Small intestine (tissue), 7 donors: Measurements from ENCODE around the gene FBXL12. TPM values are rescaled to one million over a fixed set of nuclear protein-coding genes. Genes with fewer than 3 reads are reported as not detected.
"Not testable (repeated sequence)": the region's sequence is repeated elsewhere in the genome, so short reads cannot be mapped to it uniquely, and the experiment has no call there.

ENCODE experiments used
- DNase-seq, 2 donors: peaks; one replicate each; pipeline versions ENCODE4 v3.0.0 to v3.0.0-alpha.2; 2013
- FAIRE-seq: peaks from 2 replicates; lab custom pipeline; 2012; peaks lifted over from hg19 to GRCh38; lab: Jason Lieb, UNC
- H3K27ac ChIP-seq, 3 donors: one replicate each; pipeline ENCODE4 v1.5.1; 2013; ENCODE audit warnings: low read length in 2 of 3, mild to moderate bottlenecking in 2 of 3, control low read depth in 1 of 3, inconsistent platforms in 1 of 3, low read depth in 1 of 3, moderate library complexity in 1 of 3
- H3K27me3 ChIP-seq, 3 donors: one replicate each; pipeline ENCODE4 v1.6.1; 2013; ENCODE audit warnings: low read length in 3 of 3, inconsistent platforms in 1 of 3; ENCODE audit not compliant: control insufficient read depth in 3 of 3, insufficient read depth in 3 of 3
- H3K36me3 ChIP-seq, 3 donors: one replicate each; pipeline ENCODE4 v1.6.1; 2013; ENCODE audit warnings: low read length in 3 of 3, inconsistent platforms in 1 of 3, low read depth in 1 of 3, mild to moderate bottlenecking in 1 of 3, moderate library complexity in 1 of 3; ENCODE audit not compliant: control insufficient read depth in 3 of 3, insufficient read depth in 2 of 3
- H3K4me1 ChIP-seq, 3 donors: one replicate each; pipeline ENCODE4 v1.6.1; 2013; ENCODE audit warnings: low read length in 2 of 3, inconsistent platforms in 1 of 3, low read depth in 1 of 3, mild to moderate bottlenecking in 1 of 3, moderate library complexity in 1 of 3; ENCODE audit not compliant: control insufficient read depth in 3 of 3, insufficient read depth in 2 of 3
- H3K4me3 ChIP-seq, 3 donors: one replicate each; pipeline ENCODE4 v1.5.1; 2013; ENCODE audit warnings: low read length in 3 of 3, control low read depth in 1 of 3, inconsistent platforms in 1 of 3, low read depth in 1 of 3, mild to moderate bottlenecking in 1 of 3, moderate library complexity in 1 of 3
- H3K9me3 ChIP-seq, 2 donors: one replicate each; pipeline ENCODE4 v1.6.1; 2013; ENCODE audit warnings: low read depth in 1 of 2, low read length in 1 of 2; ENCODE audit not compliant: control insufficient read depth in 2 of 2, insufficient read depth in 1 of 2
- WGBS, 3 donors: extraction: QIAGEN DNeasy Blood & Tissue Kit; methylation state at CpG; one replicate each; pipeline ENCODE4 v1.1.7; 2013; 5-methylcytosine and 5-hydroxymethylcytosine counted together
- polyA plus RNA-seq, 4 donors: library from polyadenylated mRNA; stranded (reverse) in 3 of 4; unstranded in 1 of 4; fragments of 200-250 nt in 3 of 4; fragments of 120-200 nt in 1 of 4; gene quantifications; one replicate each; pipeline versions ENCODE4 v1.2.1 to v1.2.3, GENCODE V29; 2013
- donor health status: healthy with polysubstance abuse.
- donor health status: control.
- donor health status: control.
- donor health status: Bipolar disorder and iron deficiency.
- donor health status: healthy.

FBXL12 gene
- polyA plus RNA-seq, 4 donors = 17.1 to 39.4 (median 31.7) TPM

DNA sequence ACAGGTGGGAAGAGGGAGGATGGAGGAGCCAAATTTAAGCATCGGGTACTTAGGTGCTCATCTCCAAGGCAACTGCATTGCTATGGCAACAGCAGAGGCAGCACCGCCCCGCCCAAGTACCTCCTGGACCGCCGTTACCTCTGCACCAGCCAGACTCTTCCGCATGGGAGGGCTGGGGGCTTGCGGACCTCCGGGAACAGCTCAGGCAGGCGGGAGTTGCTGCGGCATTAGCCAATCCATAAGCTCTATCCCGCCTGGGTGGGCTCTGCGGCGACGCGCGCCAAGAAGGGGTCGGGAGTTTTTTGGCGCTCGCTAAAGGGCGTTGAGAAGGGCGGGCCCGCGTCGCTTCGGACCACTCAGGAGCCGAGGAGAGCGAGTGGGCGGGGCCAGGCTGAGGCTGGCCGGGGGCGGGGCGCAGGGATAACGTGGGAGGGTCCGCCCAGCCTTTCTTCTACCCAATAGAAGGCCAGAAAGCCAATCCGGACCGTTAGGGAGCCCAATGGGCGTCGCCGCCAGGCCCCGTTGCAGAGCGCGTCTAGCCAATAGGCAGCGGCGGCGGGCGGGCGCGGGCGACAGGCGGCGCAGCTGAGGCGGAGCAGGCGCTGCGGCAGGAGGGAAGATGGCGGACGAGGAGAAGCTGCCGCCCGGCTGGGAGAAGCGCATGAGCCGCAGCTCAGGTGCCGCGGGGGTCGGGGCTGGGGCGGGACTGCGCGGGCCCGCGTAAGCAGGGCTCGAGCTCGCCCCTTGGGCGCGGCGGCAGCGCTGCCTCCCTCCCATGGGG lies 16.0 kb upstream of the FBXL12 start, which contains the start of gene PIN1:
PIN1 (plus strand) TSS at position 593 of the 781 bp plus-strand sequence; CDS start at position 620, 27 bp downstream.
- H3K27me3 ChIP-seq = no peaks in the 10 kb centered on the region
- peak within 1 kb of the TSS; percentile 70 to 89 (median 76) for H3K4me3 ChIP-seq
- H3K36me3 ChIP-seq = peaks cover 0 to 24% (median 2%) of the 10 kb centered on the region in 3 donors
- peaks cover 0 to 8% (median 3%) of the 10 kb centered on the region in 3 donors for H3K4me1 ChIP-seq
- H3K9me3 ChIP-seq = no peaks in the 10 kb centered on the region
- WGBS, 3 donors = 0% methylated on average over 48 to 73 of the region's 73 CpGs
- DNase-seq (peak; percentile 99), FAIRE-seq (no peak)
- H3K27ac ChIP-seq = peak within 1 kb of the TSS in 2 of 3 donors; percentile 54 to 62

- 66 to 73% (median 73%) methylated on average over 6 of the region's 6 CpGs for WGBS, 3 donors
- Histone ChIP-seq H3K4me1 (peaks cover 0 to 8% (median 3%) of the 10 kb centered on the region in 3 donors), H3K27ac (peak overlapping the region in 1 of 3 donors; percentile 54), H3K9me3 (no peaks in the 10 kb centered on the region), H3K4me3 (peak overlapping the region in 2 of 3 donors; percentile 66 to 70), H3K36me3 (peaks cover 0 to 24% (median 2%) of the 10 kb centered on the region in 3 donors), H3K27me3 (no peaks in the 10 kb centered on the region)
- FAIRE-seq (no peak), DNase-seq (no peak)
Observed at GRCh38 chr19:9834307-9834725, 15.4 kb upstream of the FBXL12 start.

DNA sequence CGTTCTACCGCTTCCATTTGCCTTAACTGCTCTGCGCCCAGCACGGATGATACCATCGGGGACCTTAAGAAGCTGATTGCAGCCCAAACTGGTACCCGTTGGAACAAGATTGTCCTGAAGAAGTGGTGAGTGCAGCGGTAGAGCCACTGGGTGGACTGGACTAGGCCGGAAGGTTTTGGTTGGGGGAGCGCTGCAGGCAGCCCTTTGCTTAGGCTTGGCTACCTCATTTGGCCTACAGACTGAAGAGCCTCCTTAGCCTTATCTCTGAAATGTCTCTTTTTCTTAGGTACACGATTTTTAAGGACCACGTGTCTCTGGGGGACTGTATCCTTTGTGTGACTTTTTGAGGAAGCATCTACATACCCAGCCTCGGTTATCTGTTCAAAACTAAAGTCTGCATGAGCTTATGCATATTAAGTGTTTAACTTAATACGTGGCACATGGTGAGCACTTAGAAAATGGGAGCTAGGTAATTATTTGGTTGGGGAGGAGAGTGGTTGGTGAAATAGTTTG lies 9.7 kb upstream of the FBXL12 start:
- no peaks in the 10 kb centered on the region for H3K27me3 ChIP-seq
- H3K27ac ChIP-seq = no peak overlapping the region
- peaks cover 3 to 10% (median 8%) of the 10 kb centered on the region in 3 donors for H3K4me1 ChIP-seq
- H3K4me3 ChIP-seq = peak overlapping the region; percentile 65 to 98 (median 92)
- H3K9me3 ChIP-seq = no peaks in the 10 kb centered on the region
- DNase-seq = no peak
- no peak for FAIRE-seq
- WGBS, 3 donors = 26 to 35% (median 31%) methylated on average over 13 of the region's 13 CpGs
- H3K36me3 ChIP-seq = peaks cover 0 to 16% (median 0%) of the 10 kb centered on the region in 3 donors

GRCh38 chr19:9827289-9828238 lies 8.7 kb upstream of the FBXL12 start, which contains the start of gene UBL5:
TSS of gene UBL5 (plus strand) at chr19:9827918. CDS start at chr19:9828338, 420 bp downstream.
- peak within 1 kb of the TSS; percentile 65 to 98 (median 92) for H3K4me3 ChIP-seq
- peak within 1 kb of the TSS; percentile 80 to 93 (median 93) for H3K27ac ChIP-seq
- WGBS, 3 donors = 0 to 1% (median 0%) methylated on average over 61 to 62 of the region's 62 CpGs
- no peaks in the 10 kb centered on the region for H3K27me3 ChIP-seq
- peak; percentile 96 to 97 for DNase-seq
- peaks cover 3 to 10% (median 8%) of the 10 kb centered on the region in 3 donors for H3K4me1 ChIP-seq
- no peaks in the 10 kb centered on the region for H3K9me3 ChIP-seq
- H3K36me3 ChIP-seq = peaks cover 0 to 16% (median 0%) of the 10 kb centered on the region in 3 donors
- no peak for FAIRE-seq

- H3K4me1 ChIP-seq = peaks cover 3 to 13% (median 8%) of the 10 kb centered on the region in 3 donors
- H3K4me3 ChIP-seq = no peak overlapping the region
- no peaks in the 10 kb centered on the region for H3K27me3 ChIP-seq
- peaks cover 0 to 7% (median 0%) of the 10 kb centered on the region in 3 donors for H3K36me3 ChIP-seq
- H3K9me3 ChIP-seq = no peaks in the 10 kb centered on the region
- FAIRE-seq = no peak
- DNase-seq = no peak
- 86 to 94% (median 93%) methylated on average over 5 of the region's 5 CpGs for WGBS, 3 donors
- H3K27ac ChIP-seq = no peak overlapping the region
Observed at GRCh38 chr19:9823816-9824215, 4.9 kb upstream of the FBXL12 start.

GRCh38 chr19:9820034-9820433 lies 1.2 kb upstream of the FBXL12 start:
- peak overlapping the region in 1 of 3 donors; percentile 2 for H3K4me3 ChIP-seq
- WGBS, 3 donors = 91 to 99% (median 93%) methylated on average over 6 to 8 of the region's 8 CpGs
- not testable (repeated sequence) for DNase-seq, H3K4me1 ChIP-seq, FAIRE-seq, H3K9me3 ChIP-seq, H3K27me3 ChIP-seq
- H3K36me3 ChIP-seq = peaks cover 0 to 12% (median 0%) of the 10 kb centered on the region in 3 donors
- H3K27ac ChIP-seq = peak overlapping the region; percentile 68 to 99 (median 75)

GRCh38 chr19:9819596-9819909 lies 674 bp upstream of the FBXL12 start:
- peak overlapping the region; percentile 68 to 99 (median 75) for H3K27ac ChIP-seq
- DNase-seq = no peak
- H3K36me3 ChIP-seq = peaks cover 0 to 10% (median 0%) of the 10 kb centered on the region in 3 donors
- H3K4me1 ChIP-seq = peaks cover 0 to 5% (median 0%) of the 10 kb centered on the region in 3 donors
- no peak for FAIRE-seq
- H3K27me3 ChIP-seq = no peaks in the 10 kb centered on the region
- H3K4me3 ChIP-seq = peak overlapping the region in 1 of 3 donors; percentile 2
- peaks cover 0 to 3% of the 10 kb centered on the region in 2 donors for H3K9me3 ChIP-seq
- WGBS, 3 donors = 0 to 1% (median 1%) methylated on average over 18 to 21 of the region's 21 CpGs
